Putamen (tissue), 1 donor: ENCODE results near the gene FUT4.
"Not testable (repeated sequence)": the region's sequence is repeated elsewhere in the genome, so short reads cannot be mapped to it uniquely, and the experiment has no call there.

Source experiments
- DNase-seq: peaks from one replicate; pipeline ENCODE4 v3.0.0-alpha.2; 2016; ENCODE audit warnings: low spot score

FUT4 gene

DNA sequence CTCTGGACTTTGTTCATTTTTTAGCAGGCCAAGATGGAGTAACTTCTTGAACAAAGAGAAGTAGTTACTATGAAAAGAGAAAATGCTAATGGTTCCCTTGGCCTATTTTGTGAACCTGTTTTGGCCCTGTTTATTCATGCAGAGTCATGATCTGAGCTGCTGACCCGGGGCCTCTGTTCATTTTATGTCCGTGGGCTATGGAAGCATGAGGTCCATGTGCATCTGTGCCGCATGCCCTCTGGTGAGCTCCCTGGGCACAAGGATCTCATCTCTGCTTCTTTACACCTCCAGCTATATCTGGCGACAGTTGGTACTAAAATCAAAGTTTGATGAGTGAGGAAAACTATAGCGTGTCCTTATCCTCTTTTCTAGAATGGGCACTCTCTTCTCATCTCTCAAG is 24.5 kb downstream of the FUT4 start:
- DNase-seq: no peak

DNA sequence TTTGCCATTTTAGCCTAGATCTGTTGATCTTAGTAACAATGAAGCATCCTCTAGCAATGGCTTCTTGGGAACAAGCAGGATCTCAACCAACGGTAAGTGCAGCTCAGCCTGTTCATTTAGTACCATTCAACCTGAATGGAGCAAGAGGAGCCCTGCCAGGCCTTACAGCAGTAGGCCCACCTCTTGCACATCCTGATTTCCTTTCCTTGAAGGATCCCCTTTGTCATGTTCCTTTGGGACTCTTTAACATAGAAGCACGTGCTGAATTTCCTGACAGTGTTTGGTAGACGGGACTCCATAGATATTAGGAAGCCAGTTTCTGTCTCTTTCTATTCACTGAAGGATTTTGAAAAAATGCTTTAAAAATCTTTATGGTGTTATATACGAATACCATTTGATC is 25.0 kb downstream of the FUT4 start:
- DNase-seq: no peak

GRCh38 chr11:94572975-94573374 is 29.3 kb downstream of the FUT4 start:
- not testable (repeated sequence) for DNase-seq

- no peak for DNase-seq
Observed at GRCh38 chr11:94574193-94574961, 30.7 kb downstream of the FUT4 start.

GRCh38 chr11:94576306-94576705 is 32.6 kb downstream of the FUT4 start:
- DNase-seq: no peak

DNA sequence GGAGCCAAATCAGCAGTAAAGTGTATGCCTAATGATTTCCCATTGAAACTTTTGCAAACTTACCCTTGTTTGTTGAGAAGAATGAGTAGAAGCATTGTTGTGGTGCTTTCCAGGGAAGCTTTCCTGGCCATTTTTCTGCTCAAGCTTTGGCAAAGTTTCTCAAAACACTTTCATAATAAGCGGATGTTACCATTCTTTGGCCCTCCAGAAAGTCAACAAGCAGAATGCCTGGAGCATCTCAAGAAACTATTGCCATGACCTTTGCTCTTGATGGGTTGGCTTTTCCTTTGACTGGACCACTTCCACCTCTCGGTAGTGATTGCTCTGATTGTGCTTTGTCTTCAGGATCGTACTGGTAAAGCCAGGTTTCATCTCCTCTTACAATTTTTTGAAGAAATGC is 34.1 kb downstream of the FUT4 start:
- DNase-seq: no peak

DNA sequence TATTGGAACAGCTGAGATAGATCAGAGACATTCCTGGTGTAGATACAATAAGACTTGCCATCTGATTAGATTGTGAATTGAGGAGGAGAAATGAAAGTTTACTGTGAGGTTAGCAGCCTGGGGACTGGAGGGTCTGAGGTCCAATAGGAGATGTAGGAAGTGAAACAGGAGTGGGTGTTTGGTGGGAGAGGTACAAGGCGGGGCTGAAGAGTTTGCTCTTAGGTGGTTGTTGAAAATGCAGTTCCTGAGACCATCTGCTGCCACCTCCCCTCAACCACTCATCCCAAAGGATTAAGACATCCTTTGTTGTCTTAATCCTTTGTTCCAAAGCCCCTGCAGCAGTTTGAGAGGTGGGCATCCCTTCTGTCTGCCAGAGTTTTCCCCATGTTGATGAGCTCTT is 38.2 kb downstream of the FUT4 start:
- DNase-seq: no peak

GRCh38 chr11:94583213-94583865 is 39.6 kb downstream of the FUT4 start:
- no peak for DNase-seq

GRCh38 chr11:94583866-94584500 is 40.3 kb downstream of the FUT4 start:
- no peak for DNase-seq

GRCh38 chr11:94584978-94585377 is 41.3 kb downstream of the FUT4 start:
- no peak for DNase-seq

DNA sequence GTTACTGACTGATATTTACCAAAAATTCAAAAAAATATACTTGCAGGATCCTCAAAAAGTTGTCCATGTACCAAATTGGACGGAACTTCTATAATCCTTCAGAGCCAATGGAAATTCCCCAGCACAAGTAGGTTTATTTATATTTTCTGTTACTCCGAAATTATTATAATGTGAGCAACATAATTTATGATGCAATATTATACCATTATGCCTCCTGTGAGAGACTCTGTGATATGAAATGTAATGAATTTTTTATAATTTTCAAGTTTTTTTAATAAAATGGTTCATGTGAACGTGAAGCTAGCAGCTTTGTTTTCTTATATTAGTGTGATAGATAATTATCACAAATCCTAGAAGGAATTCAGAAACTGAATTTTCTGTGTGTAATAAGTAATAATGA is 41.7 kb downstream of the FUT4 start:
- DNase-seq: no peak

DNA sequence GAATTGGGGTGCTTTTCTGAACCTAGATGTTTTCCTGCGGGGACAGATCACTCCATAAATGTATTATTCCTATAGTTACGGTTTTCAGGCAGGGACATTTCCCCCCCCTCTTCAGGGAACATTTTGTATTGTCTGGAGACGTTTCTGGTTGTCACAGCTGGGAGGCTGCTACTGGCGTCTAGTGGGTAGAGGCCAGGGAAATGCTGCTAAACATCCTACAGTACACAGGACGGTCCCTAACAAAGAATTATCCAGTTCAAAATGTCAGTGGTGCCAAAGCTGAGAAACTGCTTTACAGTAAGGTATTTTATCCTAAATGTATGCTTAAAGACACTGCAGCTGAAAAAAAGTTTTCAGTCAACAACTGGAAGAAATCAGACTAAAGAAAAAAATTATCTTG is 42.8 kb downstream of the FUT4 start:
- DNase-seq: peak; percentile 16

- DNase-seq: no peak
Observed at GRCh38 chr11:94586978-94587377, 43.3 kb downstream of the FUT4 start.

DNA sequence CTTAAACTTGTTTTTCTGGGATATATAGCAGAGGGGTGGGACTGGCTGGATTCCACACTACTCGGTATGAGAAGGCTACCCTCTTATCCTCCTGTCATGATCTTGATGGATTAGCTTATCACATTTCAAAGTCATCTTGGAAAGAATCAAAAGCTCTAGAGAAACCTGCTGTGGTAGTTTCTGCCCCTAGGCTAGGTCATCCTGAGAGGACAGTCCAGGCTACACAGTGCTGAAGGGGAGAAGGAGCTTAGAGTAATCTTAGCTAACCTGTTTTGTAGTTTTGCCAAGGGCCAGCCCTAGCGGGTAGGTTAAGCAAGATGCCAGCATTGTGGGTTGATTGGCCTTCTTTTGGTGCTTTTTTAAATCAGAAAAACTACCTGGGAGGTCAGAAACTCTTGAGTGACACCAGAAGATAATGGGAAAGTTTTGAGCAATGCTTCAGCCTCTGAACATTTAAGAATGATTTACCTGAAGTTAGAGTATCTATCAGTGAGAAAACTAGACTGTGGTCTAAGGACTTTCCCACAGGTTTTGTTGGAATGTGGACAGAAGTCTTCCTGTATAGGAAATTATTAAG is 44.7 kb downstream of the FUT4 start:
- no peak for DNase-seq

GRCh38 chr11:94590352-94591041 is 46.8 kb downstream of the FUT4 start:
- DNase-seq: no peak

DNA sequence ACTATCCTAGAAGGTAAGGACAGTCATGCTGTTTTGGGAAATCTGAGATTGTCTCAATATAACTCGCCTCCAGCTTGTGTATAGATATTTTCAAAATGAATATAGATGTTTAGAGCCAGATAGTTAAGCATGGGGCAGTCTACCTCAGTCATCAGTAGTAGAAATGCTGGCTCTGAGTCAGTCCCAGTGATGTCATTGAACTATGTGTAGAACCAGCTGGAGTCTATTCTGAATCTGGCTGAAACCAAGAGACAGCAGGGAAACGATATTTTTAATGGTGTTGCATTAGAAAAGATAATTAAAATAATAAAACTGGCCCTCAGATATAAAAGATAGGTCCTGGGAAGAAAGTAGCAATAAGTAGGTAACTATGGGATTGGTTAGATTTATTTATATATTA is 49.3 kb downstream of the FUT4 start:
- no peak for DNase-seq

GRCh38 chr11:94595076-94595475 is 51.4 kb downstream of the FUT4 start:
- no peak for DNase-seq

- DNase-seq: no peak
Observed at GRCh38 chr11:94597896-94598295, 54.2 kb downstream of the FUT4 start.
